ENCODE results near the gene CD47. TPM values are rescaled to one million over a fixed set of nuclear protein-coding genes. Genes with fewer than 3 reads are reported as not detected.
A peak's percentile ranks its signal among the peaks of the same experiment; 100 is the strongest.

Gene CD47
- total RNA-seq, 1 donor from 2014 or later, result 352 TPM

DNA sequence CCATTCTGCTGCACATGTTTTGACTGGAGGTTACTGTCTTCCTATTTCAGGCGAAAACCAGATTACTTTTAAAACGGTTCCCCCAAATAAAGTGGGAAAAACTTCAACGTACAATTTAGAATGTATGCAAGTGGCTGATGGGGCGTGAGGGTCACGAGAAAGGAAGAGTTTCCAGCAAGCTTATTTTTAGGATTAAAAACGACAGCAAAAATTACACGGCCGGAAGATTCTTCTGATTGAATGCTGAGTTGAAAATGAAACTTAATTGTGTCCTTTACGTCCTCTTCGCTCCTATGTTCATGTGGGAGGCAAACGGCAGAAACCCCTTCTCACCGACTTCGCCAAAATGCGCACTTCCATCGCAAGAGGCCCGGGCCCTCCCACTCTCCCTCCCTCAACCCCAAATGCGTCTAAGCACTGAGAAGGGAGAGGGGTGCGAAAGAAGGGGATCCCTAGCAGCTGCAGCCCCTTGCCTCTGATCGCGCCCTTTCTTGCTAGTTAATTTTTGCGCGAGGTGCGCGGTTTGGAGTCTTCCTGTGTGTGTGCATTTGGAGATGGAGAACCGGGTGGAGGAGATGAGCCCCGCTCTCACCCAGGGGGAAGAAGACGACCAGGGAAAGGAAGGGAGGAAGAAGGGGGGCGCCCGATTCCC lies 656 bp downstream of the CD47 start:
- DNase-seq, result peak; percentile 32

DNA sequence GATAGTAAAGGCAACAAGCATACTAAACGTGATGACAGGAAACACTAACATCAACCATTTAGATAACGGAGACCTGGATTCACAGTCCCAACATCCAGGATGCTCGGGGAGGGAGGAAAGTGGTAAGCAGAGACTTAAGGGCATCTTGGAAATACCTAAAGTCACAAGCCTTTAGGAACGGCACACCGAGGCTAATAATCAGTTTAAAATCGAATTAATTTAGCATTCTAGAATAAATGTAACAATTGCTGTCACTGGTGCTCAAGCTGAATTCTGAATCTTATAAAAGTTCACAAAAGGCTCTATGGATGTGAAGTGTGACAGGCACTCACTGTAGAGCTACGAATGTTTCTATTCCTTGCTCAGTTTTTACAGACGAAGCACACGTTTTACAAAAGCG lies 1.3 kb downstream of the CD47 start:
- no peak for DNase-seq

DNA sequence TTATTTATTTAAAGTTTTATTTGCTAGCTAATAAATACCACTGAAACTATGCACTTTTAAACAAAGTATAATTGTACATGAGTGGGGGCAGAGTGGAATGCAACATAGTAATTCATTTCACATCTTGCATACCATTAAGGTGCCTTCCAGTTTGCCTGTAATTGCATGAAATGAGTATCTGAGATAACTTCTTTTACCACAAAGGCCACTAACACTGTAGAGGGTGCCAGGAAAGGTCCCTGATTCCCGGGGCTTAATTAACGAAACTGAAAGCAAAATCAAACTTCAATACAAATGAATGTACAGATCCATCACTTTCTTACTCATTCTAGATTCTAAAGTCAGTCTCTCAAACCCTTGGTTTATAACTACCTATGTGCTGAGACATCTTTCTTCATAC lies 2.1 kb downstream of the CD47 start:
- DNase-seq, result no peak

DNA sequence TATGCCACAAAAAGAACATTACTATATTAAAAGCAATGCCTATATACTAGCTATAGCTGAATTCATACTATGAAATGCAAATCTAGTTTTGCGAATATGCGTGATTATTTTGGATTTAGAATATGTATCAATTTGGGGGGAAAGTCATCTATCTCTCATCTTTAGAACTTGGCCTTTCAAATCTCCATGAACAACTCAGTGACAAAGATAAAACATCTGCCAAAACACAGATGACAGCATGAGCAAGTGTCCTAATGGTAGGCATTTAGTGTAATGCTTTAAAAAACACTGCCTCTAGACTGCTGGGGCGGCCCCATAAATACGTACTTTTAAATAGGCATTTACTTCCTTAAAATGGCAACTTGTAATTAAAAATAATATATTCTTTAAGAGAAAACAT lies 2.7 kb downstream of the CD47 start:
- DNase-seq, result no peak

DNA sequence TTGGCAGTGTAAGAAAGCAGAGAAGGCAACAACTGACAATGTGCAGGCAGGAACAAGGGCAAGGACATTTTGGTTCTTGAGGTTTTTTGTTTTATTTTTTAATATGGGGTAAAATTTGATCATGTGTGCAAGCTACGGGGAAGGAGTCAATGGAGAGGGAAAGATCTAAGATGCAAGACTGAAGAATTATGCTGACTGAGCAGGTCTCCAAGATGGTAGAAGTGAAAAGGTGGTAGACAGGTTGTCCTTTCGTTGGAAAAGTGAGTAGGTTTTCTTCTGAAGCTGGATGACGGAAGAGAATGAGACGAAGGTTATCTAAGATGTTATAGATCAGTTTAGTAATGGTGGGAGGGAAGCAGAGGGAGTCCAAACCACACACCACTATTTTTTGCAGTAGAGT lies 4.2 kb downstream of the CD47 start:
- no peak for DNase-seq

DNA sequence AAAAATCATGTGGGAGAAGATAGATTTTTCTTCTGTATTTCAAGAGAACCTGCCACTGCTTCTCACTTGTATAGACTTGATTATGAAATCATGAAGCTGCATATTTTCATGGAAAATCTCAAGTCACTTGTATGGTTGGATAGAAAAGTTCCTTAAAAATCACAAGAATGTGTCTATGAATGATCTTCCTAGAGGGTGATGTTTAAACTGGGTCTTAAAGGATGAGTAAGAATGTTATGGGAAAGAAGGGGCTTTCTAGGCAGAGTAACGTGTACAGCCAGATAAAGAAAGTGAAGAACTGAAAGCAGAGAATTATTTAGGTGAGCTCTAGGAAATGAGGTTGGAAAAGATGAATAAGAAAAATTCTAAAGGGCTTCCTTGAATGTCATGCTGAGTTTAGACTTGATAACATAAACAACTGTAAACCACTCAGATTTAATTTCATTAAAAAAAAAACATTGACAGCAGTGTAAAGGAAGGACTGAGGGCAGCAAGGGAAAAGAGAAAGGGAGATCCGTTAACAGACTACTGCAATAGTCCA lies 5.0 kb downstream of the CD47 start:
- DNase-seq, result no peak

DNA sequence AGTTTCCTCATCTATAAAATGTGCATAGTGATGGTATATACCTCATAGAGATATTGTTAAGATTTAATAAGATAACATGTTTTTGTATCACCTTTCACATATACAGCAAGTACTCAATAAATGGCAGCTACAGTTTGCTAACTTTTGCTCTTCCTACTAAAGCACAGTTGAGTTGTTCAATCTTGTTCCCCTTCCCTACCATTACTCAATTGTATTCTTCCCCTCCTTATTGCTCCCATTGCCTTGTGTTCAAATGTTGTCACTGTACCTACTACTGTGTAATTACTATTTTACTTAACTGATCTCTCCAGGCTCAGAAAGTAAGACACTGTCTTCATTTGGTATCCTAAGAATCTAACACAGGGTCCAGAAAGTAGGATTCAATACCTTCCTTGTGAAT lies 5.5 kb downstream of the CD47 start:
- DNase-seq, result no peak

DNA sequence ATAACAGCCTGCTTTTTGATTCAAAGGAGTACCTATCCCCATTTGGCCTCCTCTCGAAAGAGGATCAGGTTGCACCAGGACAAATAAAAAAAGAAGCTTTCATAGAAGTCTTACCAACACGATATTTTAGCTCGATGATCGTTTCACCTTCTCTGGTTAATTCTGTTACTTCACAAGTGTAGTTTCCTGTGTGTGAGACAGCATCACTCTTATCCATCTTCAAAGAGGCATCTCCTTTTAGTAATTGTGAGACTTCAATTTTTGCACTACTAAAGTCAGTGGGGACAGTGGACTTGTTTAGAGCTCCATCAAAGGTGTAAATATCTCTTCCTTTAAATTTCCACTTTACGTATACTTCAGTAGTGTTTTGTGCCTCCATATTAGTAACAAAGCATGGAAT lies 11.0 kb downstream of the CD47 start:
- no peak for DNase-seq

DNA sequence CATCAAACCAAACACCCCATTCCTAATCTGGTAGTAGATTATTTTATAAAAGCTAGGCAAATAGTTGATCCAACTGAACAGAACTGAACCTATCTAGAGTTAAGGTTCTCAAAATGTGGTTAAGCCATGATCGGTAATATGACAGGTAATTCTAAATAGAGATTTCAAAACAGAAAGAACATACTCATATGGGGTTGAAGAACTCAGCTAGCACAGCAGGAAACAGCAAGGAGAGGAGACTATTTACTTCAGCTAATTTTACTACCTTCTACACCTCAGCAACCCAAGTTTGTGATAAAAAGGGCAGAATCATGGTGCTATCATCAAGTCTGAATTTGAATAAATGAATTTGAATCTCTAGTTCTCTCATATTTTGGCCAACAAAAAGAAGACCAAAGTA lies 11.8 kb downstream of the CD47 start:
- DNase-seq, result no peak

DNA sequence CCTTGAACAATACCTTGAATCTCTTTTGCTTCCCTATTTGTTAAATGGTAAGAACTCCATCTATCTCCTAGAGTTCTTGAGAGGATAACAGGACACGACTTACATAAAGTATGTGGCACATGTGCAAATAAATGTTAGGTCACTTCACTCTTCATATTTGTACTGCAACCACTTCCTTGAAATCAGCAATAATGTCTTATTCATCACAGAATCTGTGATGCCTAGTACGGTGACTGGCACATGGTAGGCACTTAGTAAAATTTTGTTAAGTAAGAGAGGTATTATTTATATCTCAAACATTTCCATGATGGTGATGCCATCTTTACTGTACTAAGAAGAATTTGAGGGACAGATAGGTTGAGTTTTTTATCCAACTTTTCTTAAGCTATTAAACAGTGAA lies 14.3 kb downstream of the CD47 start:
- no peak for DNase-seq

DNA sequence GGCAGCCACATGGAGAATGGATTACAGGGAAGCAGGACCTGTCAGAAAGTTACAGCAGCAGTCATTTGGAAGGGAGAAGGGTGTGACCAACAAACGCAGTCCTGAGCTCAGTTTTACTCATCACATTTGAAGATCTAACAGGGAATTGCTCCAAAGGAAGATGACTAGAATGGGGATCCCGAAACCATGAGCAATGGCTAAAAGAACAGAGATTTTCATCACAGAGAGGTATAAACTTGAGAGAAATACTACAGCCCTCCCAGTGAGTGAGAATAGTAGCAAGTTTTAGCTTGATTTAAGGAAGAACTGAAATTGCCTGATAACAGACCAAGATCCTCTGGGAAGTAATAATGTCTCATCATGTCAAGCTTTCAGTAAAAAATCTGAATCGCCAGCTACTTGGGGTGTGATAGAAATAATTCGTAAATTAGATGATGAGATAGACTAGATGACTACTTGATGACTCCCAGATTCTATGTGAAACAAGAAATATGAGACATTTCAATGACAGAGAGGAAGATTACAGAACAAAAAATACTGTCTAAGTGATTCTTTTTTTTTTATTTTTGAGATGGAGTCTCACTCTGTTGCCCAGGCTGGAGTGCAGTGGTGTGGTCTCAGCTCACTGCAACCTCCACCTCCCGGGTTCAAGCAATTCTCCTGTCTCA lies 16.9 kb downstream of the CD47 start:
- DNase-seq, result no peak

DNA sequence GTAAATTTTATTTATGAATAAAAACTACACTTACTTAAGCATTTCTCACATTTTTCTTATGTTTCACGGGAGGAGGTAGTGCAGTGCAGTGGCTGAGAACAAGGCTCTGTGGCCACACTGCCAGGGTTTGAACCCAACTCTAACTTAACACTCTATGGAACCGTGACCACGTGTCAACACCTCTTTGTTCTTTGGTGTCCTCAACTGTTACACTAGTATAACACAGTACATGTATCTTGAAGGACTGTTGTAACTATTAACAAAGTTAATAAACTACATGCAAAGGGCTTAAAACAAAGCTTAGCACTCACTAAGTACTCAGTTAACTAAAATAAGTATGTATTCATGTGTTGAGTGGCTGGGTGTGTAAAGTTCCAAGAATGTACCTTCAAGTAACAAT lies 19.5 kb downstream of the CD47 start:
- no peak for DNase-seq

DNA sequence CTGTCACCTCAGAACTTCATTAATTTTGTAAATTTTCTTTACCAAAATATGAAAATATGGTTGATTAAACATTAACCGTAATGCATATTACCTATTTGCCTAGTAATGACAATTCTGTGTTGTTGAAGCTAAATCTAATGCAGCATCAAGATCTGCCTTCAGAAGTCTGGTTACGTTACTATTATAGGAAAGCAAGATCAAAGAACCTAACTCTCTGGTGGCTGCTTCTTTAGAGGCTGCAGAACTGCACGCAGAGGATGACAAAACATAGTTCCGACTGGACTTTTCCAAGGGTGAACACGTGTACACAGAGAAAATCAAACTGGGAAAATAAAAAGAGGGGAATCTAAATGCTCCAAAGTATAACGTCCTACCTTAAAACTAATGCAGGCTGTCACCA lies 20.5 kb downstream of the CD47 start:
- no peak for DNase-seq

DNA sequence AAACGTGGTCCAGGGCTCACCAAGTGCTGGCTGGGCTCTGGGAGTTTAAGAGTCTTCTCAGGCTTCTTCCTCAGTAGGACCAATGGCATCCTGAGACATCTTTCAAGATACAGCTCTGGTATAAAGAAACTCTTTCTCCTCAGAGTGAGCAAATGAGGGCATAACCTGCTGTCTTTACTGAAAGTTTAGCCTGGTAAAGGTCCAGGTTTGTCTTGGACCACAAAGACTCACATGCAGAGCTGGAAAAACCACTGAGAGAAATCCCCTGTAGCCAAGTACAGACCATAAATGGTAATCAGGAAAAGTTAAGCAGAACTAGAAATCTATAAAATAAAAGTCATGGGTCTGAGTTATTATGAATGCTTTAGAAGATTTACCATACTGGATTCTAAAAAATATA lies 23.1 kb downstream of the CD47 start:
- DNase-seq, result no peak

DNA sequence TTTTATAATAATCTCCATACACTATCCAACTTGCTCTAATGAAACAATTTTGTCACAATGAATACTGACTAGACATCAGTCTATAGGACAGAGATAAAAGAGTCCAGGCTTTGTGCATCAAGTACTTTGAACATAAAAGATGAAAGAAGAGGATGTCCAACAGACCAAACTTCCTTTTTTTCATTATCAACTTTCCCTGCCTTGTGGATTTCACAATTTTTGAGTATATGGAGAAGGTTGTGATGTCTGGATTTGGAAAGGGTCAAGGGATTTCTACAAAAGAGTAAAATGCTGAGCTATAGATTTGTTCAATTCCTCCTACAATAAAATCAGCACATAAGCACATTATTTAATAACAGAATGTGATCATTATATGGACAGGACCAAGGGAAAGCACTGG lies 25.7 kb downstream of the CD47 start:
- DNase-seq, result no peak

DNA sequence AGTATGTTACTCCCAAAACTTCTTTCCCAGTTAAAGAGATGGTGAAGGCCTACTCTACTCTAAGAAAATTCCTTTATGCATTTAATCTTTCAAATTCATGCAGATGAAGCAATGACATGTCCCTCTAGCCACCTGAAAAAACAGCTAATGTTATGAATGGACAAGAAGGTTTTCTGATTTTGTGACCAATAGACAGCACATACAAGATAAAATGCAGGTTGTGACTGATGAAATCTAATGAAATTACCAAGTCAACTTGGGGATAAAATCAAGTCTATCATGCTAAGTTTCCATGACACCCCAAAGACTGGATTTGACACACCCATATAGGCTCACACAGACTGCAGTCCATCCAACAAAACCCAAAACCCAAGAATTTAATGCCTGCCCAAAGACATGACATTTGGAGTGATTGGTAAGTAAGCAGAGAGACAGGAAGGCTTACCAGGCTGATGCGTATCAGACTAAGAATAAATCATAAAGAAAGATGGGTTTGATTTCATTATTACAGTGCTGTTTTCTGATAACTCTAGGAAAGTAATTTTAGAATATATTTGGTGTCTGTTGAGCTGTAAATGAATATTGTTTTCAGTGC lies 26.4 kb downstream of the CD47 start:
- DNase-seq, result no peak

DNA sequence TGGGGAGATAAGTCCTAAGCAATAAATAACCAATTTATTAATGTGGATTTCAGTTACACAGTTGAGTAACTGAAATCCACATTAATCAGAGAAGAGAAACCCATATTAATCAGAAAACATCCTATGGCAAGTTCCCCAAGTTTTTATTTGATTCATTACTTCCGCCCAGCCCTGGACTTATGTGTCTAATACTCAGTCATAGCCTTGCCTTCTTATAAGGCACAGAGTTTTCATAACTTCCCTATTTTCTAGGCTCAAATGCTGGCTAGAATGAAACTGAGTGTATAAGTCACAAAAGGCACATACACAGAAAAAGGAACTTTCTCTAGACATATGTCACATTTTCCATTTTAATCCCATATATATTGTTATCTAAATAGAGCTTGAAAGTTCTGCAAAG lies 28.8 kb downstream of the CD47 start:
- no peak for DNase-seq

DNA sequence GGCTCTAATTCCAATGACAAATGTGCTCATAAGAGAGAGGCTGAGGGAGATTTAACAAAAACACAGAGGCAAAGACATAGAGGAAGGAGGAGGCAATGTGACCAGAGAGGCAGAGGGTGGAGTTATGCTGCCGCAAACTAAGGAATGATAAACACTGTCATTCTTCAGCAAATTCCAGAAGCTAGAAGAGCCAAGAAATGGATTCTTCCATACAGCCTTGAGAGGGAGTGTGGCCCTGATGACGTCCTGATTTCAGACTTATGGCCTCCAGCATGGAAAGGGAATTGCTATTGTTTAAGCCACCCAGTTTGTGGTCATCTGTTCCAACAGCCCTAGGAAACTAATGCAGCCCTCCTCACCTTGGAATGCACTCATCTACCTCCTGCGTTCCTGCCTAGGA lies 30.5 kb downstream of the CD47 start:
- no peak for DNase-seq

DNA sequence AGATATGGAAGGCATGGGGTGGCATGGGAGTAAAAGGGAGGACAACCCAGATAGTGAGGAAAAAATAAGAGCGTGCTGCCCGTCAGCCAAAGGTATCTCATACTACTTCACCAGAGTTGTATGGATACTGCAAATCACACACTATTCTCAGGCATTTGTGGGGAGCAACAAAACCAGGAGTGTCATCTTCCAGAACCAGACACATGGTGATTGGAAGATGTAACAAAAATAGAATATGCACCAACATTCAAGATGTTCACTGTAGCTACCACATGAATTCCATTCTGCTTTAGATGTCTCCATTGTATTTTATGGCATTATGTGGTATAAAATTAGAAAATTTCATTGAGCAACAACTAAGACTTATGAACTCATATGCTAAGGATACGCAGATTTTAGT lies 34.9 kb downstream of the CD47 start:
- no peak for DNase-seq

DNA sequence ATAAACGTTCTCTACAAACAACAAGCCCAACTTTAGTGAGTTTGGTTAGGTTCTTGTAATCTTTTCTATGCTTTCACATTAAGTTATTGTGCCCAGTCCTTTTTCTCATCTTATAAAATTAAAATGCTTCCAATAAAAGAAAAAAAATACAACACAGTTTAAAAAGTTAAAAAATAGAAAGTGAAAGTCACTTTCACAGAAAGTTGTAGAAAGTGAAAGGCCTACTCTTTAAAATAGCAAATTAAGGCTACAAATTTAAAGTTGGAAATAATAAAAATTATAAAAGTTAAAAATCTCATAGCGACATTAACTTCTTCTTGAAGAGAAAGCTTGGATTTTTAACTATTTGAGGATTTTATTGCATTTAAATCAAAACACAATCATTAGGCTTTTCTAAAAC lies 35.9 kb downstream of the CD47 start:
- DNase-seq, result no peak

DNA sequence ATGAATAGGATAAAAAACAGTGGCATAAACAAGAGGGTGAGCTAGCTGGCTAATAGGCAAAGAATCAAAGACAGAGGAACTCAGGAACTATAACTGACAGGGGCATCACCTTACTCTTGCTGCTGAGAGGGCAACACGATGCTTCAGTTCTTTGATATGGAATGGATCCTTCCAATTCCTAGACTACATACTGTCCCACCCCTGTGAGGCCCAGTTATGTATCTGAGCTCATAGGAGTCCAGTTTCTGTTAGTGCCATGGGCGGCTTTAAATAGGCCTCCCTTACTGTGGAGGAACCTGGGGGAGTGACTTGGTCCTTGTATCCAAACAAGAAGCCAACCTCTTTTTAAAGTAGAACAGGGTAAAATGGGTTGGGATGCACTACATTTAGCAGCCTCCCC lies 37.3 kb downstream of the CD47 start:
- DNase-seq, result no peak

DNA sequence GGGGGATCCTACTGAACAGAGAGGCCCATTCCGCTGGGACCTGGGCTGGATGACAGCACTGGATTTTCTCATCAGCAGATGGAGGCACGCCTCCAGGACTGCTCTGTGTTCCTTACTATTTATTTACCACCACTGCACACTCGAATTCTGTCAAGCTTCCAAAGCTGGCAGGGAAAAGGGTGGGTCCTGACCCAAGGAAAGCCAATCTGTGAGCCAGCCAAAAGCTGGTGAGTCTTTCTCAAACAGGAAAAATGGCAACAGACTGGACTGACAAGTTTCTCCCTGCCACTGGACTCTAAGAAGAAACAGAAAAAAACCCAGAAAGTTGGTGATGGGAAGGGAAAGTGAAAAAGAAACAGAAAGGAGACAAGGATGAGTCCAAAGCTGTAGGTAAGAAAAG lies 37.8 kb downstream of the CD47 start:
- DNase-seq, result no peak

DNA sequence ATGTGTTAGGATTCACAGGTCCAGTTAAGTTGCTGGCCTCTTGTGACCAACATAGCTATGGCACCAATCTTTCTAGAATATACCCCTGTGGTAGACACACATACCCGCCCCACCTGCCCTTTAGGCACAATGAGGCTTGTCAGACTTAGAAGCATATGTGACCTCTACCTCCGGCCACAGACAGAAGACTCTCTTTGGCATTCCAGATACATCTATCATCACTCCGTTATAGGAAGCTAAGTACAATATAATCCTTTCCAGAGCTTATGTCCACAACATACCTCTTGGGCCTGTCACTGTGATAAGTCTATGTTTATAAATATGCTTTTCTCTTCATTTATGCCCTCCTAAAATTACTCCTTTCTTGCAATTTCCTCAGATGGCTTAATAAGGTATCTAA lies 39.8 kb downstream of the CD47 start:
- DNase-seq, result no peak

DNA sequence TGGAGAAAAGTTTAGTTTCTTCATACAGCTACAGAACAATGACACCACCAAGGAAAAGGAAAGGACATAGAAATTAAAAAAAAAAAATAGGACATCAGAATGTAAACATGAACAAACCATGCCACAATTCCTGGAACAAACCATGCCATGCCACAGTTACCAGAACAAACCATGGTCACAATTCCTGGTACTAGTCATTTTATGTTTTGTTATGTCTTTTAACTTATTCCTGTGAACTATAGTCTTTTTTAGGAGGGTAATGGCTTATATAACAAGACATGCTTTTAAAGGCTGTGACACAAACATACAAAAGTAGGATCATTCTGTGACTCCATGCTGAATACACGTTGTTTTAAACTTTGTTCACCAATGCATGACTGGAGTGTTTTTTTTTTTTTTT lies 42.8 kb downstream of the CD47 start:
- DNase-seq, result no peak

Data from occipital lobe (tissue), 2 donors.